ENCODE measurements around the gene TMPRSS9.
"Not testable (repeated sequence)": the region's sequence is repeated elsewhere in the genome, so short reads cannot be mapped to it uniquely, and the experiment has no call there.

Gene TMPRSS9

DNA sequence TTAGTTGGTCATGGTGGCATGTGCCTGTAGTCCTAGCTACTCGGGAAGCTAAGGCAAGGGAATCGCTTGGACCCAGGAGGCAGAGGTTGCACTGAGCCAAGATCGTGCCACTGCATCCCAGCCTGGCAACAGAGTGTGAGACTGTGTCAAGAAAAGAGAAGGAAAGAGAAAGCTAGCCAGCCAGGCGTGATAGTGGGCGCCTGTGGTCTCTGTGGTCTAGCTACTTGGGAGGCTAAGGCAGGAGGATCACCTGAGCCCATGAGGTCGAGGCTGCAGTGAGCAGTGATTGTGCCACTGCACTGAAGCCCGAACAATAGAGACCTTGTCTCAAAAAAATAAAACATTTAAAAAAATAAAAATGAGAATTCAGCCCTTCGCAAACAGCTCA, 34.0 kb downstream of the TMPRSS9 start:
- DNase-seq (ENCODE audit: low spot score), result no peak

DNA sequence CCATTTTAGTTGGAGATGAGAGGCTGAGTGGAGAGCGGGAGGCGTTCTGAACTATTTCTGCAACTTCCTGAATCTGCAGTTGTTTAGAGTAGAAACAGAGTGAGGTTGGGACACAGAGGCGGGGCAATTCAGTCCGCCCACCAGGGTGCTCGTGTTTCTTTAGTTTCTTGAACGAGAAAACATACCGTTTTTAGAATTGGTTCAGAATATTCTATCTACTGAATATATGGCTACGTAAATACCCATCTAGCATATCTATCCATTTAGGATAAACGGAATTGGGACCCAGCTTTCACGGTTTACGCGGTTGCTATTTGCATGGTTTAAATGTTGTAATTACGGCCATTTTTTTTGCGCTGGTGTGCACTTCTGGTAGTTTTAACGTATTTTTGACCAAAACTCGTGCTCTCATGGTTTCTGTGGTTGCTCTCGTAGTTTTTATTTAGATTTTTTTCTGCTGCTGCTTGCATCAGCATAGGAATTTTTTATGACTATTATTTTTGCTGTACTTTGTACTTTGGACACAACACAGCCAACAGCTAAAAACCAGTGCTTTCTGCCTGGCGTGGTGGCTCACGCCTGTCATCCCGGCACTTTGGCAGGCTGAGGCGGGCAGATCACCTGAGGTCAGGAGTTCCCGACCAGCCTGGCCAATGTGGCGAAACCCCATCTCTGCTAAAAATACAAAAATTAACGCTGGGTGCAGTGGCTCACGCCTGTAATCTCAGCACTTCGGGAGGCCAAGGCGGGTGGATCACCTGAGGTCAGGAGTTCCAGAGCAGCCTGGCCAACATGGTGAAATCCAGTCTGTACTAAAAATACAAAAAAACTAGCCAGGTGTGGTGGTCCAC, 34.6 kb downstream of the TMPRSS9 start:
- DNase-seq (ENCODE audit: low spot score), result peak; percentile 26

DNA sequence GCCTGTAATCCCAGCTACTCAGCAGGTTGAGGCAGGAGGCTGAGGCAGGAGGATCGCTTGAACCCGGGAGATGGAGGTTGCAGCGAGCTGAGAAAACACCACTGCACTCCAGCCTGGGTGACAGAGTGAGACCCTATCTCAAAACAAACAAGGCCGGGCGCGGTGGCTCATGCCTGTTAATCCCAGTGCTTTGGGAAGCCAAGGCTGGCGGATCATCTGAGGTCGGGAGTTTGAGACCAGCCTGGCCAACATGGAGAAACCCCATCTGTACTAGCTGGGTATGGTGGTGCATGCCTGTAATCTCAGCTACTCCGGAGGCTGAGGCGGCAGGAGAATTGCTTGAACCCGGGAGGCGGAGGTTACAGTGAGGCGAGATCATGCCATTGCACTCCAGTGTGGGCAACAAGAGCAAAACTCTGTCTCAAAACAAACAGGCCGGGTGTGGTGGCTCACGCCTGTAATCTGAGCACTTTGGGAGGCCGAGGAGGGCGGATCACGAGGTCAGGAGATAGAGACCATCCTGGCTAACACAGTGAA, 35.3 kb downstream of the TMPRSS9 start:
- not testable (repeated sequence) for DNase-seq (ENCODE audit: low spot score)

DNA sequence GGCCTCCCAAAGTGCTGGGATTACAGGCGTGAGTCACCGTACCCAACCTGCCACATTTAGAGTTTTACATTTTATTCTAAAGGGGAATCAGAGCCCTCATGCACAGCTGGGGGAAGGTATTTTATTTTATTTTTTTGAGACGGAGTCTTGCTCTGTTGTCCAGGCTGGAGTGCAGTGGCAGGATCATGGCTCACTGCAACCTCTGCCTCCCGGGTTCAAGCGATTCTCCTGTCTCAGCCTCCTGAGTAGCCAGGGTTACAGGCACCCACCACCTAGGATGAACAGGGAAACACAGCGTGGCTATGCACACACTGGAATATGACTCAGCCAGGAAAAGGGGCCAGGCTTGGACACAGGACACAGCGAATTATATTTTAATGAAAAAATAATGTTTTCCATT, 37.1 kb downstream of the TMPRSS9 start:
- DNase-seq (ENCODE audit: low spot score), result not testable (repeated sequence)

DNA sequence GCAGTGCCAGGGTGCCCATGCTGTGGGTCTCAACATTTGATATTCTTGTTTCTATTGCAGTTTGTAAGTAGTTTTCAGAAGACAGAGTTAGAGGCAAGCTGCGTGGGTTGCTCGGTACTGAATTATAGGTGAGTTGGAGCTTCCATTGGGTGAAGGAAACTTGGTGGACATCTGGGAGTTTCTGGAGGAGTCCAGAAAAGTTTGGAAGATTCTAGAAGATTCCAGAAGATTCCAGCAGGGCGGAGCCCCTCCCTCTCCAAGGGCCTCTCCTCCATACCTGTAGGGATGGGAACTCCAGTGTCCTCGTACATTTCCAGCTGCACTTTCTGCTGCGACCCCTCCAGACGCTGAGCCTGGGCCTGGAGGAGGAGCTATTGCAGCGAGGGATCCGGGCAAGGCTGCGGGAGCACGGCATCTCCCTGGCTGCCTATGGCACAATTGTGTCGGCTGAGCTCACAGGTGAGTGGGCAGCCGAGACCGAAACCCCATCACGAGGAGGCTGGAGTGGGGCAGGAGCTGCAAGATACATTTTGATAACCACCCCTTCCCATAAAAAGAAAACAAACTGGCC, 38.8 kb downstream of the TMPRSS9 start:
- DNase-seq (ENCODE audit: low spot score), result no peak

DNA sequence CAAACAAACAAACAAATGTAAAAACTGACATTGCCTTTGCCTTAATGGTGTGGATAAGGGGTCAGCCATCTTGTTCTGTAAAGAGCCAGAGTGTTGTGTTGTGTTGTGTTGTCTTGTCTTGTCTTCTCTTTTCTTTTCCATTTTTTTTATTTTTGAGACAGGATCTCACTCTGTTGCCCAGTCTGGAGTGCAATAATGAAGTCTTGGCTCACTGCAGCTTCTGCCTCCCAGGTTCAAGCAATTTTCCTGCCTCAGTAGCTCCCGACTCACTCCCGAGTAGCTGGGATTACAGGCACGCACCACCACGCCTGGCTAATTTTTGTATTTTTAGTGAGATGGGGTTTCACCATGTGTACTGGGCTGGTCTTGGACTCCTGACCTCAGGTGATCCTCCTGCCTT, 39.5 kb downstream of the TMPRSS9 start:
- DNase-seq (ENCODE audit: low spot score), result no peak

DNA sequence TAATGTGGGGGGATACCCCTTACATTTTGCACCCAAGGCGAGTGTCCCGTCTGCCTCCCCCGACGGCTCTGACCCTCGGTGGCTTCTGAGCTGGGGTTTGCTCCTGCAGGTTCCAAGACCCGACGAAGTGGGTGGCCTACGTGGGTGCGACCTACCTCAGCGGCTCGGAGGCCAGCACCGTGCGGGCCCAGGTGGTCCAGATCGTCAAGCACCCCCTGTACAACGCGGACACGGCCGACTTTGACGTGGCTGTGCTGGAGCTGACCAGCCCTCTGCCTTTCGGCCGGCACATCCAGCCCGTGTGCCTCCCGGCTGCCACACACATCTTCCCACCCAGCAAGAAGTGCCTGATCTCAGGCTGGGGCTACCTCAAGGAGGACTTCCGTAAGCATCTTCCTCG, 48.2 kb downstream of the TMPRSS9 start:
- DNase-seq (ENCODE audit: low spot score), result no peak

DNA sequence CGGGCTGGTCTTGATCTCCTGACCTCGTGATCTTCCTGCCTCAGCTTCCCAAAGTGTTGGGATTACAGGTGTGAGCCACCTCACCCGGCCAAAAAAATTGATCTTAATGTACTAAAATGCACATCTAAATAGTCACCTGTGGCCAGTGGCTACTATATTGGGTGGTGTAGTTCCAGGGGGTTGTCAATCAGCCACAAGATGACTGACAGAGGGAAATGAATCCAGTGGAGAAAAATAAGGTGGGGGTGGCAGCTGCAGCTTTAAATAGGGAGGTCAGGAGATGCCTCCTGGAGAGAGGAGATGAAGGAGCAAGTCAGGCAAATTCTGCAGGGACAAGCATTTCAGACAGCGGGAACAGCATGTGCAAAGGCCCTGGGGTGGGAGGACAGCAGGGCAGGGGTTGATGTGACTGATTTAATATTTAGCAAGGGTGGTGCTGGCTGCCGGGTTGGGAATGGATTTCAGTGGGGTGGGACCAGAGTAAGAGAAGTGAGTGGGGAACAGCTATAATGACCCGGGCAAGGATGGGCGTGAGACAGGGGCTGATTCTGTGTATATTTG, 49.4 kb downstream of the TMPRSS9 start:
- DNase-seq (ENCODE audit: low spot score), result no peak

DNA sequence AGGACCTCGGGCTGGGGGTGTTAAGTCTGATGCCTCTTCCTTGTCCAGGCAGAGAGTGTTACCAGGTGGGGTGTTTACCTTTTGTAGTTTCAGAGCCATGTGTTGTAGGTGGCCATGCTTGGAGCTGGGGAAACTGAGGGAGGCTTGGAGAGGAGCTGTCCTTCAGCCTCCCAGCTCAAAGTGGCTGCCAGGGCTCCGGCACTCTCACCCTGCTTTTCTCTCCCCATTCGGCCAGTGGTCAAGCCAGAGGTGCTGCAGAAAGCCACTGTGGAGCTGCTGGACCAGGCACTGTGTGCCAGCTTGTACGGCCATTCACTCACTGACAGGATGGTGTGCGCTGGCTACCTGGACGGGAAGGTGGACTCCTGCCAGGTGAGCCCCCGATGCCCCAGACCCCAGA, 50.0 kb downstream of the TMPRSS9 start:
- DNase-seq (ENCODE audit: low spot score), result no peak

DNA sequence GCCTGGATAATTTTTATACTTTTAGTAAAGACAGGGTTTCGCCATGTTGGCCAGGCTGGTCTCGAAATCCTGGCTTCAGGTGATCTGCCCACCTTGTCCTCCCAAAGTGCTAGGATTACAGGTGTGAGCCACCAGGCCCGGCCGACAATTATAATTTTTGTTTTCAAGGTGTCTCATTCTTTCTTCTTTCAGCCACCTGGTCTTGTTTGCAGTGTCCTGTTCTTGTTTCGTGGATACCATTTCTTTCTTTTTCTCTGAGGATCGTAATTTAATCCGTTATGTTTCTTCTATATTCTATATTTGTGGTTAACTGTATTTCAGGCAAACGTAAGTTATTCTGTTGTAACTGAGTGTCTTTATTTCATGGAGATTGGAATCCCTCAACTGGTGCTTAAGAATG, 51.6 kb downstream of the TMPRSS9 start:
- no peak for DNase-seq (ENCODE audit: low spot score)

DNA sequence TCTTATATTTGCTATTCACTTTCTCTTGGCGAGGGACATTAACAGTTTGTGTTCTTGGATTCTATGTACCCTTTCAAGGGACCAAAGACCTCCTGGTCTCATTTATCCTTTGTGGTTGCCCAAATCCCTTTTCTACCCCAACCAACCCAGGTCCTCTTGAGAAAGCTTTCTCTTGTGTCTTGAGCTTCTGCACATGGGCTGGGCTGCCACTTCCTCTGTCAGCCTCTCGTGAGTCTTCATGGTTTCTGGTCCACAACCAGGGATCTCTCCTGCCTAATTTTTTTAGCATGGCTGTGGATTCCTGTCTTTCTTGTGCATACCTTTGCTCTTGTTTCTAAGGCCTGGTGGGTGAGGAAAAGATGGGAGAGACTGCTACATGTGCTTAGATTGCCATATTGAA, 52.4 kb downstream of the TMPRSS9 start:
- no peak for DNase-seq (ENCODE audit: low spot score)

DNA sequence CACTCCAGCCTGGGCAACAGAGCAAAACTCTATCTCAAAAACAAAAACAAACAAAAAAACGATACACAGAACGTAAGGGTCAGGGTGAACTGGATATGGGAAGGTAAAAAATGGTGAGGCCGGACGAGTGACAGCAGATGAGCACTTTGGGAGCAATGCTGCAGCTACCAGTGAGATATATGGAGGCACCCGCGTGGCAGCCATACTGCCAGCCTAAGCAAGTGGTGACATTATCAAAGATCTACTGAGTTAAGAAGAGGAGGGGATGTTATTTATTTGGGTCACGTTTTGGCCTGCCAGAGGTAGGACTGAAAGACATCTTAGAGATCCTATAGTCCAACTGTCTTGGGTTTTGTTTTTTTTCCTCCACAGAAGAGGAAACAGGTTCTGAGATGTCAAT, 53.1 kb downstream of the TMPRSS9 start:
- no peak for DNase-seq (ENCODE audit: low spot score)

DNA sequence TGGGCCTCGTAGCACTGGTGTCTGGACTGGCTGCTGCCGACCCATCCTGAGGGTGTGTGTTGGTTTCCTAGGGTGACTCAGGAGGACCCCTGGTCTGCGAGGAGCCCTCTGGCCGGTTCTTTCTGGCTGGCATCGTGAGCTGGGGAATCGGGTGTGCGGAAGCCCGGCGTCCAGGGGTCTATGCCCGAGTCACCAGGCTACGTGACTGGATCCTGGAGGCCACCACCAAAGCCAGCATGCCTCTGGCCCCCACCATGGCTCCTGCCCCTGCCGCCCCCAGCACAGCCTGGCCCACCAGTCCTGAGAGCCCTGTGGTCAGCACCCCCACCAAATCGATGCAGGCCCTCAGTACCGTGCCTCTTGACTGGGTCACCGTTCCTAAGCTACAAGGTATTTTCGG, 53.6 kb downstream of the TMPRSS9 start:
- no peak for DNase-seq (ENCODE audit: low spot score)

DNA sequence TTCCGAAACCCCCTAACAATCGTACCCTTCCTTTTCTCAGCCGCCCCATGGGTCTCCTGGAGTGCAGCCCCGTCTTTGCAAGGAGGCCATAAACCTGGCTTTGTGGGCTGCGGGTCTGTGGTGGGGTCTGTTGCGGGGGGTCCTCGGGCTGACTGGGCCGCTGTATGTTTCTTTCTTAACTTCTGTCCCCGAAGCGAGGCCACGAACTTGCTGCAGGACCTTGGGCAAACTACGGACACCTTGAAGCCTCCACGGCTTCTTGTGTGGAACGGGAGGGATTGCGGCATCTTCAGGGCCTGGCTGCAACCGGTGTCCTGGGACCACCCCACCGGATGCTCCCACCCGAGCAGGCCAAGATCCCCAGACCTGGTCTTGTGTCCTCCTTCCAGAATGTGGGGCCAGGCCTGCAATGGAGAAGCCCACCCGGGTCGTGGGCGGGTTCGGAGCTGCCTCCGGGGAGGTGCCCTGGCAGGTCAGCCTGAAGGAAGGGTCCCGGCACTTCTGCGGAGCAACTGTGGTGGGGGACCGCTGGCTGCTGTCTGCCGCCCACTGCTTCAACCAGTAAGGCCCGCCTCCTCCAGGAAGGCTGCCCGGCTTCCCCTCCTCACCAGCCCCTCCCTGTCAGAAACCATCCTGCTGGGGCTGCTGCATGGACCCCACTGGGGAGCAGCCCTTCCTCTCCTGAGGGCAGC, 55.4 kb downstream of the TMPRSS9 start:
- no peak for DNase-seq (ENCODE audit: low spot score)

DNA sequence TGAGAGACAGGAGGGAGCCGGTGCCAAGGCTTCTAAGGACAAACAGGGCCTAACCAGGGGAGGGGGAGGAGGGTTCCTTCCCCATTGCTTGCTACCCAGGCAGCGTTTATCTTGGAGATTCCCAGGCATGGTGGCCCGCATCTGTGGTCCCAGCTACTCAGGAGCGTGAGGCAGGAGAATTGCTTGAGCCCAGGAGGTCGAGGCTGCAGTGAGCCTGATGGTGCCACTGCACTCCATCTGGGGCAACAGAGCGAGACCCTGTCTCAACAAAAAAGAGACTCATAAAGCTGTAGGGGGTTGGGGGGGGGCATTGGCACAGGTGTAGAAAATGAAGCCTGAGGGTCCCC, 55.9 kb downstream of the TMPRSS9 start:
- DNase-seq (ENCODE audit: low spot score), result no peak

DNA sequence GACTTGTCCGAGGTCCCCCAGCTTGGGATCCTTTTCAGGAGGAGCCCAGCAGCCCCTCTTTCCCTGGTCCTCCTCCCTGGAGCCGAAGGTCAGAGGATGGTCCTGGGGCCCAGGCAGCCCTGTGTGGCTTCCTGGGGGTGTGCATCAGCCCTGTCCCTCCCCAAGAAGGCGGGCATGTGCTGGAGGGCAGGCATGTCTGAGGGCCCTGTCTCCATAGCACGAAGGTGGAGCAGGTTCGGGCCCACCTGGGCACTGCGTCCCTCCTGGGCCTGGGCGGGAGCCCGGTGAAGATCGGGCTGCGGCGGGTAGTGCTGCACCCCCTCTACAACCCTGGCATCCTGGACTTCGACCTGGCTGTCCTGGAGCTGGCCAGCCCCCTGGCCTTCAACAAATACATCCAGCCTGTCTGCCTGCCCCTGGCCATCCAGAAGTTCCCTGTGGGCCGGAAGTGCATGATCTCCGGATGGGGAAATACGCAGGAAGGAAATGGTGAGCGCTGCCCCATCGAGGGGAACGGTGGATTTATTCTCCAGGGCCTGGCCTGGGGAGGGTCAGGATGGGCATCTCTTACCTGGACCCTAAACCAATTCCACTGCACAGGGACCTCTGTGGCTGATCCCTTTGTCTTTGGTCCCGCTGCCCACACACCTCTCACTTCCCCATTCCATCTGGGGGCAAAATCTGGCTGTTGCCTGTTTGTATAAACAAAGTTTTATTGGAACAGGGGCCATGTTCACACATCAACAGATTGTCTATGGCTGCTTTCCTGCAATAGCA, 56.4 kb downstream of the TMPRSS9 start:
- DNase-seq (ENCODE audit: low spot score), result no peak

DNA sequence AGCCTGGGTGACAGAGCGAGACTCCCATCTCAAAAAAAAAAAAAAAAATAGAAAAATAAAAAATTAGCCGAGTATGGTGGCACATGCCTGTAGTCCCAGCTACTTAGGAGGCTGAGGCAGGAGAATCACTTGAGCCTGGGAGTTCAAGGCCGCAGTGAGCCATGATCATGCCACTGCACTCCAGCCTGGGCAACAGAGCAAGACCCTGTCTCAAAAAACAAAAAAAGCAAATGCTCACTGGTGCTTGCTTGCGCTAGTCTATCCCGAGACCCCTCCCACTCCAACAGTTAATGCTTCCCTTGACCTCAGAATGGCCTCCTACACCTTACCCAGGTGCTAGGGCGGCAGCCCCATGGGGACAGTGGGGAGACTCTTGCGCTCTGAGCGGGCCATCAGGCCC, 57.4 kb downstream of the TMPRSS9 start:
- not testable (repeated sequence) for DNase-seq (ENCODE audit: low spot score)

DNA sequence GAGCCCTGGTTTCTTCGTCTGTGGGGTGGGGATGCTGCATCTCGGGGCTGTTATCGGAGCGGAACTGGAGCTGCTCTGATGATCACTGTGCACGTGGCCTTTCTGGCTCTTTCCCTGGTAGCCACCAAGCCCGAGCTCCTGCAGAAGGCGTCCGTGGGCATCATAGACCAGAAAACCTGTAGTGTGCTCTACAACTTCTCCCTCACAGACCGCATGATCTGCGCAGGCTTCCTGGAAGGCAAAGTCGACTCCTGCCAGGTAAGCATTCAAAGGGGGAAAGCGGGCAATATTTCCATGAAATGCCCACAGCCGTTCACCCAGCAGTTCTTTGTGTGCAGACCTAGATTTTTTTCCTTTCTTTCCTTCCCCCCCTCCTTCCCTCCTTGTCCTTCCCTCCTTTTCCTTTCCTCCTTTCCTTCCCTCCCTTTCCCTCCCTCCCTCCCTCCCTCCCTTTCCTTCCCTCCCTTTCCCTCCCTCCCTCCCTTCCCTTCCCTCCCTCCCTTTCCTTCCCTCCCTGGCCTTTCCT, 57.9 kb downstream of the TMPRSS9 start:
- no peak for DNase-seq (ENCODE audit: low spot score)

DNA sequence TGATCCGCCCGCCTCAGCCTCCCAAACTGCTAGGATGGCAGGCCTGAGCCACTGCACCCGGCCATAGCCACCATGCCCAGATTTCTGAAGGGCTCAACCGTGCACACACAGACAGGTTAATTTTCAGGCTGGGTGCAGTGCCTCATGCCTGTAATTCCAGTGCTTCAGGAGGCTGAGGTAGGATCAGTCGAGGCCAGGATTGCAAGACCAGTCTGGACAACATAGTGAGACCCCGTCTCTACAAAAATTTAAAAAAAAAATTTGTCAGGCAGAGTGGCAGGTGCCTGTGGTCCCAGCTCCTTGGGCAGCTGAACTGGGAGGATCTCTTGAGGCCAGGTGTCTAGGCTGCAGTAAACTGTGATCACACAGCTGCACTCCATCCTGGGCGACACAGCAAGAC, 59.7 kb downstream of the TMPRSS9 start:
- no peak for DNase-seq (ENCODE audit: low spot score)

DNA sequence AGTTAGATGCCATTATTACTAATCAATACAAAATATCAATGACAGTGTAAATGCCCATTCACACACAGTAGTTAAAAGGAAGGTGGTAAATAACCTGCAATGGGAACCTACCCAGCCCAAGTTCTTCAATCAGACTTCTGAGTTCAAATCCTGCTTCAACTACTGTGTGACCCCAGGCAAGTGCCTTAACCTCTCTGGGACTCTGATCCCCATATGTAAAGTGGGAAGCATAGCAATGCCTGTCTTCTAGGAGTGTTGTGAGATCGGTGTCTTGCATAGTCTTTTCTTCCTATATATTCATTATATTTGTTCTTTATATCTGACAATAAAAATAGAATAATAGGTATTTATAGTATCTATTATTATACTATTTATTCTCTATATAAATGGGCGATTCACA, 60.4 kb downstream of the TMPRSS9 start:
- no peak for DNase-seq (ENCODE audit: low spot score)

DNA sequence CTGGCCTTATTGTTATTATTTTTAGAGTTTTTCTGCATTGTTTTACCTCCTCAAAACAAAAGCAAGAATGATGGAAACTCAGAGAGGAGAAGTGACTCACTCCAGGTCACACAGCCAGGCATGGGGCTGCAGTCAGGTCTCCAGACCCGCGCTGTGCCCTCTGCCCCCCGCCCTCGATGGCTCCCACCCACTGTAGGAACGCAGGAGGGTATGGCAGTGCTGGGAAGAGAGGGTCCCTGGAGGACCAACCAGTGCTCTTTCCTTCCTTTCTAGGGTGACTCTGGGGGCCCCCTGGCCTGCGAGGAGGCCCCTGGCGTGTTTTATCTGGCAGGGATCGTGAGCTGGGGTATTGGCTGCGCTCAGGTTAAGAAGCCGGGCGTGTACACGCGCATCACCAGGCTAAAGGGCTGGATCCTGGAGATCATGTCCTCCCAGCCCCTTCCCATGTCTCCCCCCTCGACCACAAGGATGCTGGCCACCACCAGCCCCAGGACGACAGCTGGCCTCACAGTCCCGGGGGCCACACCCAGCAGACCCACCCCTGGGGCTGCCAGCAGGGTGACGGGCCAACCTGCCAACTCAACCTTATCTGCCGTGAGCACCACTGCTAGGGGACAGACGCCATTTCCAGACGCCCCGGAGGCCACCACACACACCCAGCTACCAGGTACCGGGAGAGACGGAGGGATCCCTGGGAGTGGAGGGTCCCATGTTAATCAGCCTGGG, 61.7 kb downstream of the TMPRSS9 start:
- DNase-seq (ENCODE audit: low spot score), result no peak
